ENCODE data around the gene LRRC19. TPM values are rescaled to one million over a fixed set of nuclear protein-coding genes. Genes with fewer than 3 reads are reported as not detected.

LRRC19 gene
- total and polyA plus RNA-seq, 11 donors, result not detected

DNA sequence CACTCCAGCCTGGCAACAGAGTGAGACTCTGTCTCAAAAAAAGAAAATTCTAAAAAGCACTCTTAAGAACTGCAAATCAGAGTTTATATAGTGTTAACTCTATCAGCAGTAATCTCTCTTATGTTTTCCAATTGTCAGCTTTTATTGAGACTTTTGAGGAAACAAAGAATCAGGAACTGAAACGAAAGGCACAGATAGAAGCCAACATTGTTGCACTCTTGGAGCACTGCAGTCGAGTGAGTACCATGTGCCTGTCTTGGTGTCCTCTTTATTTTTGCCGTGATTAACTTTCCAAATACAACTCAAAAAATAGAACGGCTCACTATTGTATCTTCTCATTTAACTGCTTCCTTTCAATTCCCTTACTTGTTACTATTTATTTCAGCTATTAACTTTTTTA lies 41.7 kb upstream of the LRRC19 start:
- WGBS, 4 donors, result 72 to 80% (median 77%) methylated on average over 4 of the region's 4 CpGs
- TF ChIP-seq, protein P1, sequence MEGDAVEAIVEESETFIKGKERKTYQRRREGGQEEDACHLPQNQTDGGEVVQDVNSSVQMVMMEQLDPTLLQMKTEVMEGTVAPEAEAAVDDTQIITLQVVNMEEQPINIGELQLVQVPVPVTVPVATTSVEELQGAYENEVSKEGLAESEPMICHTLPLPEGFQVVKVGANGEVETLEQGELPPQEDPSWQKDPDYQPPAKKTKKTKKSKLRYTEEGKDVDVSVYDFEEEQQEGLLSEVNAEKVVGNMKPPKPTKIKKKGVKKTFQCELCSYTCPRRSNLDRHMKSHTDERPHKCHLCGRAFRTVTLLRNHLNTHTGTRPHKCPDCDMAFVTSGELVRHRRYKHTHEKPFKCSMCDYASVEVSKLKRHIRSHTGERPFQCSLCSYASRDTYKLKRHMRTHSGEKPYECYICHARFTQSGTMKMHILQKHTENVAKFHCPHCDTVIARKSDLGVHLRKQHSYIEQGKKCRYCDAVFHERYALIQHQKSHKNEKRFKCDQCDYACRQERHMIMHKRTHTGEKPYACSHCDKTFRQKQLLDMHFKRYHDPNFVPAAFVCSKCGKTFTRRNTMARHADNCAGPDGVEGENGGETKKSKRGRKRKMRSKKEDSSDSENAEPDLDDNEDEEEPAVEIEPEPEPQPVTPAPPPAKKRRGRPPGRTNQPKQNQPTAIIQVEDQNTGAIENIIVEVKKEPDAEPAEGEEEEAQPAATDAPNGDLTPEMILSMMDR (IDR thresholded peaks at IDR 0.05), result no peak
- DNase-seq, result no peak
- intact Hi-C loops (cut with DNase I), result loop anchor here in 2 of 10 donors (10.0 kb wide), 2 partner anchors 148 to 158 kb away; no protein-coding TSS in a partner anchor
- Histone ChIP-seq H3K4me1 (no peaks in the 10 kb centered on the region), H3K4me3 (no peak overlapping the region), H3K27ac (peak overlapping the region in 1 of 12 donors; percentile 24), H3K27me3 (no peaks in the 10 kb centered on the region), H3K9me3 (no peaks in the 10 kb centered on the region), H3K36me3 (peaks cover 0 to 28% (median 8%) of the 10 kb centered on the region in 9 donors)
- ATAC-seq, result peak in 1 of 4 donors; percentile 27

DNA sequence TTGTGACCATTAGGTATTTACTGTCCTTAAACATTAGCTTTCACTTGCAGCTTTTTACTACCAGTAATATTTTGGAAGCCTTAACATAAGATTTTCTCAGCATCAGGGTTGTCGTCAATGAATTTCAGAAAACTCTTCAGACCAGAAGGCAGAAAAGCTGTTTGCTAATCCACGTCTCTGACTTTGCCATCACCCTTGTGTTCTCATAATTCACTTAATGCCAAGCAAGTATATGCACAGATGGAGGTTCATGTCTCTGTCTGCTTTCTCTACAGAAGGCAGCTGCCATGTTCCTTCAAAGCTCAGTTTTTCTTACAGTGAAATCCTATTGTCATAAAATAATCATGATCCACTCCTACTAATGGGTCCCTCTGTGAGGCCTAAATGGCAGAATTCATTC lies 37.7 kb upstream of the LRRC19 start:
- intact Hi-C loops (cut with DNase I), result loop anchor here in 2 of 10 donors (10.0 kb wide), 2 partner anchors 152 to 162 kb away; no protein-coding TSS in a partner anchor
- Histone ChIP-seq H3K9me3 (no peaks in the 10 kb centered on the region), H3K4me3 (no peak overlapping the region), H3K4me1 (no peaks in the 10 kb centered on the region), H3K36me3 (peaks cover 0 to 21% (median 0%) of the 10 kb centered on the region in 9 donors), H3K27ac (no peak overlapping the region), H3K27me3 (no peaks in the 10 kb centered on the region)
- TF ChIP-seq, protein P1 (IDR thresholded peaks at IDR 0.05), result no peak
- TF ChIP-seq POLR2A (IDR thresholded peaks at IDR 0.05), result no peak
- ATAC-seq (no peak), DNase-seq (no peak)
- WGBS, 4 donors, result 98 to 99% (median 98%) methylated on average over 2 of the region's 2 CpGs

DNA sequence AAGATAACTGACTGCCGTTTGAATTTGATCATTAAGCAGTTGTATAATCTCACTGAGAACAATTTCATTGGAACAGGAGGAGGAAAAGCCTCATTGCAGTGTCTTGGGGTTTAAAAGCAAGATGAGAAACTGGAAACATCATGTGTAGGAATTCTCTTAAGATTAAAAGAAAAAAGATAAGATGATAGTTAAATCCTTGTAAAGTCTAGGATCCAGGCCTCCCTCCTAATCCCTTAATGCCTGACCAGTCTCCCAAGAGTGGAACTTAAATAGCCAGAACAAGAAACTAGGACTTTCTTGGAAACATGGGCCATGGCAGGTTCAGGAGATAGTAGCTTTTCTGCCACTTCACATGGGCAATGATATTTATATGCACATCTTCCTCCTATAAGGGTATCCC lies 37.0 kb upstream of the LRRC19 start:
- Histone ChIP-seq H3K4me1 (no peaks in the 10 kb centered on the region), H3K9me3 (no peaks in the 10 kb centered on the region), H3K36me3 (peaks cover 0 to 16% (median 0%) of the 10 kb centered on the region in 9 donors), H3K4me3 (no peak overlapping the region), H3K27me3 (no peaks in the 10 kb centered on the region), H3K27ac (no peak overlapping the region)
- ATAC-seq, result no peak
- 64 to 83% (median 78%) methylated on average over 1 of the region's 1 CpG for WGBS, 4 donors
- DNase-seq, result no peak
- TF ChIP-seq, protein P1 (IDR thresholded peaks at IDR 0.05), result no peak
- TF ChIP-seq POLR2A (IDR thresholded peaks at IDR 0.05), result no peak
- intact Hi-C loops (cut with DNase I), result loop anchor here in 2 of 10 donors (10.0 kb wide), 2 partner anchors 152 to 162 kb away; no protein-coding TSS in a partner anchor

DNA sequence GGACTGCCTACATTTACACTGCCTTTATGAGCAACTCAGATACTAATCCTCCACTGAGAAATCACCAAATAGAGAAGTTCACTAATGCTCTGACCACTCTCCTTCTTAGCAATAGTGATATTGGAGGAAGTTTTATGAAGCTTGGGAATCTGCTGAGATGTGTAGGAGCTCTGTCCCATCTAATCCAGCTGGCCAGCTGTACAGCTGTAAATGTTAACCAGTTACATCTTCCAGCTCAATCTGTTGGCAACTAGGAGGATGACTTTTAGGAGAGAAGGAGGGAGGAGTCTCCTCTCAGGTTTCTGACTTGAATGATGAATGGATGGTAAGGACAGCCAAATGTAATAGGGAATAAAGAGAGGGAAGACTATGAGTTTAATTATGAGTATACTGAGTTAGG lies 36.3 kb upstream of the LRRC19 start:
- H3K27me3 ChIP-seq, result no peaks in the 10 kb centered on the region
- intact Hi-C loops (cut with DNase I), result loop anchor here in 2 of 10 donors (10.0 kb wide), 2 partner anchors 153 to 163 kb away; no protein-coding TSS in a partner anchor
- DNase-seq, result no peak
- no peaks in the 10 kb centered on the region for H3K4me1 ChIP-seq
- no peak overlapping the region for H3K27ac ChIP-seq
- H3K4me3 ChIP-seq, result no peak overlapping the region
- H3K36me3 ChIP-seq, result peaks cover 0 to 16% (median 0%) of the 10 kb centered on the region in 9 donors
- TF ChIP-seq, protein P1 (IDR thresholded peaks at IDR 0.05), result no peak
- no peak for TF ChIP-seq POLR2A (IDR thresholded peaks at IDR 0.05)
- ATAC-seq, result no peak
- H3K9me3 ChIP-seq, result no peaks in the 10 kb centered on the region
